A172 (cell line): Measurements from ENCODE around the gene GPBP1. TPM values are rescaled to one million over a fixed set of nuclear protein-coding genes. Genes with fewer than 3 reads are reported as not detected.
"Not testable (repeated sequence)": the region's sequence is repeated elsewhere in the genome, so short reads cannot be mapped to it uniquely, and the experiment has no call there.

Experiments
- DNase-seq: peaks from one replicate; pipeline ENCODE4 v3.0.0-alpha.2; 2015; ENCODE audit warnings: low spot score
- total RNA-seq: library from RNA; depleted of rRNA; stranded (reverse); fragments of >200 nt; shearing (Covaris generic); gene quantifications from 2 replicates; pipeline ENCODE4 v1.2.3, GENCODE V29; 2014

The GPBP1 gene
- total RNA-seq, 1 experiment from 2014 or later: 117 TPM

DNA sequence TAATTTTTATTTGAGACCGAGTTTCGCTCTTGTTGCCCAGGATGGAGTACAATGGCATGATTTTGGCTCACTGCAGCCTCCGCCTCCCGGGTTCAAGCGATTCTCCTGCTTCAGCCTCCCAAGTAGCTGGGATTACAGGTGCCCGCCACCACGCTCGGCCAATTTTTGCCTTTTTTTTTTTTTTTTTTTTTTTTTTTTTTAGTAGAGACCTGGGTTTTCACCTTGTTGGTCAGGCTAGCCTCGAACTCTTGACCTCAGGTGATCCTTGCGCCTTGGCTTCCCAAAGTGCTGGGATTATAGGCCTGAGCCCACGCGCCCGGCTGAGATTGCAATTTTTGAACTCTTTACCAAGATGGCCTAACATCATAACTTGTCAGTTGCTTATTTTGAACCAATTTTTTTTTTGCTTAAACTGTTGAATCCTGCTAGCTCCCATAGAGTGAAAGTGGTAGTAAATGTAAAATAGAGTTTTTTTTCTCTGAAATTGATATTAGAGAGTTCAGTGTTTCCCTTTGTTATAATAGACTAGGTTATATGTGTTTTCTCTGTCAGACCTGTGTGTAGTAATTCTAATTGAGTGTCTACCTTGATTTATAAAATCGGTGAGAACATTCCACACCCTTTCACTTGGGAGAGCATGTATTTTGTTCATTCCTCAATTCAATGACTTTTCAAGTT, 3.8 kb downstream of the GPBP1 start:
- no peak for DNase-seq

DNA sequence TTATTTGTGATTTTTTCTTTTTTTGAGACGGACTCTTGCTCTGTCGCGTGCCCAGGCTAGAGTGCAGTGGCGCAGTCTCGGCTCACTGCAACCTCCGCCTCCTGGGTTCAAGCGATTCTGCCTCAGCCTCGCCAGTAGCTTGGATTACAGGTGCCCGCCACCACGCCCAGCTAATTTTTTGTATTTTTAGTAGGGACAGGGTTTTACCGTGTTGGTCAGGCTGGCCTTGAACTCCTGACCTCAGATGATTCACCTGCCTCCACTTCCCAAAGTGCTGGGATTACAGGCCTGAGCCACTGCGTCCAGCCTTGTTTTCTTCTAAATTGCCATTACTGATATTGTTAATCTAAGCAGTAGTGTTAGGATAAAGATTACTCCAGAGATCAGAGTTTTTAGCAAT, 4.4 kb downstream of the GPBP1 start:
- not testable (repeated sequence) for DNase-seq

DNA sequence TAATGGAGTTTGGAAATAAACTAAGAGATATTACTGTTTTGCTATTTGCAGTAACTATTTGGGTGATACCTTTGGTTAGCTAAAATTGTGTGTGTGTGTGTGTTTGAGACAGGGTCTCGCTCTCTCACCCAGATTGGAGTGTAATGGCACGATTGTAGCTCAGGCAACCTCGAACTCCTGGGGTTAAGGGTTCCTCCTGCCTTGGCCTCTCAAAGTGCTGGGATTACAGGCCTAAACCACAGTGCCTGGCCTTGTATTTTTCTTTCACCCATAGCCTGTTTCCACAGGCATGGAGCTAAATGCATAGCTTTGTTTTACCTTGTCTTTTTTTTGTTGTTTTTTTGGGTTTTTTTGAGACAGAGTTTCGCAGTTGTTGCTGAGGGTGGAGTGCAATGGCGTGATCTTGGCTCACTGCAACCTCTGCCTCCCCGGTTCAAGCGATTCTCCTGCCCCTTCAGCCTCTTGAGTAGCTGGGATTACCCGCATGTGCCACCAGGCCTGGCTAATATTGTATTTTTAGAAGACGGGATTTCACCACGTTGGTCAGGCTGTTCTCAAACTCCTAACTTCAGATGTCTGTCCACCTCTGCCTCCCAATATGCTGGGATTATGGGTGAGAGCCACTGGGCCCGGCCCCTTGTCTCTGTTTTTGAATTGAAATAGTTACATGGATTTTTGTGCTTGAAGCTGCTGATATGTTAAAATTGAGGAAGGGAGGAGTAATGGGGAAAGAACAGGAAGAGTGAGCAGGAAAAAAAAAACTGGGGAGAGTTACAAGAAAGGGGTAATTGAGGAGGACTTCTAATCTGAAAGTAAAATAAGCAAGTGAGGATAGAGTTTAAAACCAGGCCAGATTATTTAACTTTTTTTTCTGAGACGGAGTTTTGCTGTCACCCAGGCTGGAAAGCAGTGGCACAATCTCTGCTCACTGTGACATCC, 5.7 kb downstream of the GPBP1 start:
- no peak for DNase-seq

DNA sequence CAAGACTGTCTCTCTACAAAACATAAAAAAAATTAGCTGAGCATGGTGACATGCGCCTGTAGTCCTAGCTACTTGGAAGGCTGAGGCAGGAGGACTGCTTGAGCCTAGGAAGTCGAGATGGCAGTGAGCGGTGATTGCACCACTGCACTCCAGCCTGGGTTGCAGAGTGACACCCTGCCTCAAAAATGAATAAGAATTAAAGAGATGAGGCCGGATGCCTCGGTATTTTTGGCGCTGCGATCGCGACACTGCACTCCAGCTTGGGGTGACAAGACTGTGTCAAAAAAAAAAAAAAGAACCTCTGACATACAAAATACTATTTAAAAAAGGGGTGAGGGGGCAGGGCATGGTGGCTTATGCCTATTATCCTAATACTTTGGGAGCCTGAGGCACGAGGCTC, 7.3 kb downstream of the GPBP1 start:
- DNase-seq: no peak

DNA sequence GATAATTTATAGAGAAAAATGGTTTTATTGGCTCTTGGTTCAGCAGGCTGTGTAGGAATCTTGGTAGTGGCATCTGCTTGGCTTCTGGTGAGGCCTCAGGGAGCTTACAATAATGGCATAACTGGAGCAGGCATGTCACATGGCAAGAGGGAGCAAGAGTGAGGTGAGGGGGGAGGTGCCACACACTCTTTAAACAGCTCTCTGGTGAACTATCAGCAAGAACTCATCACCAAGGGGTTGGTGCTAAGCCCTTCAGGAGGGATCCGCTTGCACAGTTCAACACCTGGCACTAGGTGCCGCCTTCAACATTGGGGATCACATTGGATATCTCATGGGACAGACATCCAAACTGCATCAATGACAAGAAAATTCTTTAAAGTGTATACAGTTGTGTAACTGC, 10.5 kb downstream of the GPBP1 start:
- DNase-seq: no peak

DNA sequence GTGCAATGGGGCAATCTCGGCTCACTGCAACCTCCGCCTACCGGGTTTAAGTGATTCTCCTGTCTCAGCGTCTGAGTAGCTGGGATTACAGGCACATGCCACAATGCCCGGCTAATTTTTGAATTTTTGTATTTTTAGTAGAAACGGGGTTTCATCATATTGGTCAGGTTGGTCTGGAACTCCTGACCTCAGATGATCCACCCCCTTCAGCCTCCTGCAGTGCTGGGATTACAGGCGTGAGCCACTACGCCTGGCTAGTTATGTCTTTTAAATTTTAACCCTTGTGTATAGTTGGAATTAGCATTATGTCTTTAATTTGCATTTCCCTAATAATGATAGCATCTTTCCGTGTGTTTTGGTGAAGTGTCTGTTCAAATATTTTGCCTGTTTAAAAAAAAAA, 11.5 kb downstream of the GPBP1 start:
- DNase-seq: no peak

DNA sequence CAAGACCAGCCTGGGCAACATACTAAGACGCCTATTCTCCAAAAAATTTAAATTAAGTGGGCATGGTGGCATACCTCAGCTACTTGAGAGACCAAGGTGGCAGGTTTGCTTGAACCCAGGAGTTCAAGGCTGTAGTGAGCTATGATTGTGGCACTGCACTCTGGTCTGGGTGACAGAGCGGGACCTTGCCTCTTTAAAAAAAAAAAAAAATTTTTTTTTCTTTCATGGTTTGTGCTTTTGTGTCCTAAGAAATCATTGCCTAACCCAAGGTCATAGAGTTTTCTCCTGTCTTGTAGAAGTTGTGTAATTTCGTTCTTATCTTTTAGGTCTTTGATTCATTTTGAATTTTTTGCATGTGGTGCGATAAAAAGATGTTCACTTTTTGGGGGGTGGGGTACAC, 12.3 kb downstream of the GPBP1 start:
- DNase-seq: no peak

DNA sequence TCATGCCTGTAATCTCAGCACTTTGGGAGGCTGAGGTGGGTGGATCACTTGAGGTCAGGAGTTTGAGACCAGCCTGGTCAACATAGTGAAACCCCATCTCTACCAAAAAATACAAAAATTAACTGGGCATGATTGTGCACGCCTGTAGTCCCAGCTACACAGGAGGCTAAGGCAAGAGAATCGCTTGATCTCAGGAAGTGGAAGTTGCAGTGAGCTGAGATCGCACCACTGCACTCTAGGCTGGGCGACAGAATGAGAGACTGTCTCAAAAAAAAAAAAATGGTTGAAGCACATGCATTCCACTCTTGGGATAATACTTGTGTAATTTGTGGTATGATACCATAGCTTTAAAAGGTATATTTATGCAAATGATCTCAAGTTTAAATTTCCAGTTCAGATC, 14.1 kb downstream of the GPBP1 start:
- DNase-seq: not testable (repeated sequence)

DNA sequence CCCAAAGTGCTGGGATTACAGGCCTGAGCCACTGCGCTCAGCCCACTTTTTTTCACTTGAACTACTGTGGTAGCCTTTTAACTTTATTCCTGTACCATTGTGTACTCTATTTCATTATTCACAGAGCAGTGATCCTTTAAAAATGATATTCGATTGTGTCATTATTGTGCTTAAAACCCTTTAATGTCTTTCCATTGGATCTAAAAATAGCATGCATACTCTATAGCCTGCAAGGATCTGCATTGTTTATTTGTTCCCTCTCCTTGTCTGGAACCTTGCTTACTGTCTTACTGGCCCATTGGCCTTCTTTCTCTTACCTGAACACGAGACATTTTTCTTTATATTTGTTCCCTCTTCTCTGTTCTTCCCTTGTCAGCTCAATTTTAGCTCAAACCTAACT, 15.7 kb downstream of the GPBP1 start:
- no peak for DNase-seq

DNA sequence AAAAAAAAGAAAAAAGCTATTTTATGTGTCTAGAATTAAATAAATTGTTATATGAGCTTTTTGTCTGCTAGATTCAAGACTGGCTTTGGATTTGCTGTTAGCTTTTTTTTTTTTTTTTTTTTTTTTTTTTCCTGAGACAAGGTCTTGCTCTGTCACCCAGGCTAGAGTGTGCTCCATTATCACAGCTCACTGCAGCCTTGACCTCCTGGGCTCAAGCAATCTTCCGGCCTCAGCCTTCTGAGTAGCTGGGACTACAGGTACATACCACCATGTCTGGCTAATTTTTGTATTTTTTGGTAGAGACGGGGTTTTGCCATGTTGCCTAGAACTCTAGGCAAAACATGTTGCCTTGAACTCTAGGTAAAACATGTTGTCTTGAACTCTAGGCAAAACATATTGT, 16.7 kb downstream of the GPBP1 start:
- DNase-seq: no peak

DNA sequence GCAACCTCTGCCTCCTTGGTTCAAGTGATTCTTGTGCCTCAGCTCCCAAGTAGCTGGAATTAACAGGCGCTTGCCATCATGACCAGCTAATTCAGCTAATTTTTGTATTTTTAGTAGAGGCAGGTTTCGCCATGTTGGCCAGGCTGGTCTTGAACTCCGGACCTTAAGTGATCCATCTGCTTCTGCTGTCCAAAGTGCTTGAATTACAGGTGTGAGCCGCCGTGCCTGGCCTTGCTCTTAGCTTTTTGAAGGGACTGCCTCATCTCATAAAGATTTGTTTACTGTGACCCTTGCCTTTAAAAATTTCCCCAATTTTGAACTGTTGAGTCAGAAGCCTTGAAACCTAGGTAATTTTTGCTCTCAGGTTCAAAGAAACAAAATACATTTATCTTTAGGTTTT, 17.3 kb downstream of the GPBP1 start:
- DNase-seq: no peak

DNA sequence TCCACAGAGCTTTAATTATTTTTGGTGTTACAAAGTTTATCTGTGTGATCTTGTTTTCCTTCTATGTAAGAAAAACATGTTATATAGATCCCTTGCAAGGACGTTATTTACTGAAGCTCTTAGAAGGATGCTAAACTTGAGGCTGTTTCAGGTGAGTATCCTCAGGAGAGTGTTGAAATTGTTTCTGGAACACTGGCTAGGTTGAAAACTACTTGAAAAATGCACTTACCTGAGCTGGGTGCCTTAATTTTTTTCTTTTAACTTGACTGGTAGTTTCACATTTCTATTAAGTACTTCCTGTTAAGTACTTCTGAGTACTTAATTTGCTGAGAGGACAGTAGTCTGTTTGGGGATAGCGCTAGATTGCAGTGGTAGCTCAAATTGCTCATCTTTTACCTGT, 18.1 kb downstream of the GPBP1 start:
- no peak for DNase-seq

DNA sequence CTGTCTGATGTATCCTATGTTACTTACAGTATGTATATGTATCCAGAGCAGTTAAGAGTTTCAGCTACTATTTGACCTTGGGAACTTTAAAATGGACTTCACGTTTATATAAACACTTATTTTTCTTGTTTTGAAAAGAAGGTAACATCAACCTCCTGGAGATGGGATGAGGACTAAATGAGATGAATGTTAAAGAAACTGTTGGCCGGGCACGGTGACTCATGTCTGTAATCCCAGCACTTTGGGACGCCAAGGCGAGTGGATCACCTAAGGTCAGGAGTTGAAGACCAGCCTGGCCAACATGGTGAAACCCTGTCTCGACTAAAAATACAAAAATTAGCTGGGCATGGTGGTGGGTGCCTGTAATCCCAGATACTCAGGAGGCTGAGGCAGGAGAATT, 19.0 kb downstream of the GPBP1 start:
- DNase-seq: not testable (repeated sequence)

DNA sequence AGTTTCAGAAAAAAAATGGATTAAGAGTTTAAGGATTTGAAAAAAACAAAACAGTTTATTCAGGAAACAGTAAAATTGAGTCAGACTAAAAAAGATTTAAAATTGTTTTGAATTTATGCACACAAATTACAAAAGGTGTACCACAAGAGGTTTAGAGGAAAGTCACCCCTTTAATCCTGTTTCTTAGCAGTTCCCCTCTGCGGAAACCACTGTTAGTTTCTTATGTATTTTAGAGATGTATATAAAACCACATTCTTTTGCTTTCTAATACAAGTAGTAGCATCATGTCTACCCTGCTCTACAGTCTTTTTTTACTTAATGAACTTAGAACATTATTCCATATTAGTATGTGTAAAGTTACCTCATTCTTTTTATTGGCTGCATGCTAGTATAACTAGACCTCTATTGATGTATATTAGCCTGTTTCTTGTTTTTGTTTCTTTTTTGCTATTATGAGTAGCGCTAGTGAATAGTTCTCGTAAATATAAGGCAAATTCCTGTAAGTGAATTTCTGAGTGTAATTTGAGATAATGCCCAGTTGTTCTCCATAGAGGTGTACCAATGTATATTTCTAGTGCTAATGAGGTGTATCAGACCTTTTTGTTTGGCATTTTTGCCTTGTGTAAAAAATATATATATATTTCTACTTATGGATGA, 20.0 kb downstream of the GPBP1 start:
- DNase-seq: no peak

DNA sequence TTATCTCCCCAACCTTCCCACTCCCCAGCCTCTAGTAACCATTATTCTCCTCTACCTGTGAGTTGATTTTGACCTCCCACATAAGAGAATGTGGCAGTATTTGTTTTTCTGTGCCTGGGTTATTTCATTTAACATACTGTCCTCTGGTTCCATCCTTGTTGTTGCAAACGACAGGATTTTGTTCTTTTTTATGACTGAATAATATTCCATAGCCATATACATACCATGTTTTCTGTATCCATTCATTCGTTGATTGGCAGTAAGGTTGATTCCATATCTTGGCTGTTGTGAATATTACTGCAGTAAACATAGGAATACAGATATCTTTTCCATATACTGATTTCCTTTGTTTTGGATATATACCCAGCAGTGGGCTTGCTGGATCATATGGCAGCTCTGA, 20.8 kb downstream of the GPBP1 start:
- no peak for DNase-seq

DNA sequence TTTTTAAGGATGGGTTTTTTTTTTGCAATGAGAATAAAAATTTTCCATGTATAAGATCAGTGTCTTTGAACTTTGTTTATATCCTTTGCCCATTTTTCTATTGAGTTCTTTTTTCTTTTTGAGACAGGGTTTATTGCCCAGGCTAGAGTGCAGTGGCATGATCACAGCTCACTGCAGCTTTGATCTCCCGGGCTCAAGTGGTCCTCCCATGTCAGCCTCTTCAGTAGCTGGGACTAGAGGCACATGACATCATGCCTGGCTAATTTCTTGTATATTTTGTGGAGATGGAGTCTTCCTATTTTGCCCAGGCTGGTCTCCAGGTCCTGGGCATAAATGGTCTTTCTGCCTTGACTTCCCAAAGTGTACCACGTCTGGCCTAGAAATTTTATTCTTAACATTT, 21.2 kb downstream of the GPBP1 start:
- no peak for DNase-seq

DNA sequence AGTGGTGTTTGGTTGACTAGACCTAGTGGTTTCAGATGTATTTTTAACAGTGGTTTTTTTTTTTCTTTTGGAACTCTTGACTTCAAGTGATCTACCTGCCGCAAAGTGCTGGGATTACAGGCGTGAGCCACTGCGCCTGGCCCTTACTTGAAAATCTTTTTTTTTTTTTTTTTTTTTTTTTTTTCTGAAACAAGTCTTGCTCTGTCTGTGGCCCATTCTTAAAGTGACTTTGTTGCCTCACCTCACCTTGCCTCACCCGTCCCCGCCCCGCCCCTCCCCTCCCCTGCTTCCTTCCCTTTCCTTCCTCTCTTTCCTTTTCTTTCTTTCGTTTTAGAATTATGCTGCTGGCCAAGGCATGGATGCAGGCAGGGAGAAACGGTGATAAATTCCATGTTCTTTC, 26.0 kb downstream of the GPBP1 start:
- no peak for DNase-seq

DNA sequence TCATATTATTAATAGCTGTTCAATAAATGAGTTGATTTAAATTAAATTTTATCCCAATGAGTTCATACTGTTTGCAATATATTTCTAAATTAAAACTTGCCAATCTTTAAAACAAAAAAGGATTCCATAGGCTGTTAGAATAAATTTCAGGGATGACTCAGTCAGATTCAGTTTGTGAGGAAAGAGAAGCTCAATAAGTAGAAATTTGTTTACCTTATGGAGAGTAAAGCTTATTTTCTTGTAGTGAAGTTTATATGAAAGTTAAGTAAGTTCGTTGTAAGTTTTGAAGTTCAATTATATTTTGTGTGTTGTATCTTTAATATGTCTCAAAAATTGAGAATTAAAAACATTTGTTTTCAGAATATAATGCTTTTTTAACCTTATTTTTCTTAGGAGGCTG, 29.0 kb downstream of the GPBP1 start:
- DNase-seq: no peak

DNA sequence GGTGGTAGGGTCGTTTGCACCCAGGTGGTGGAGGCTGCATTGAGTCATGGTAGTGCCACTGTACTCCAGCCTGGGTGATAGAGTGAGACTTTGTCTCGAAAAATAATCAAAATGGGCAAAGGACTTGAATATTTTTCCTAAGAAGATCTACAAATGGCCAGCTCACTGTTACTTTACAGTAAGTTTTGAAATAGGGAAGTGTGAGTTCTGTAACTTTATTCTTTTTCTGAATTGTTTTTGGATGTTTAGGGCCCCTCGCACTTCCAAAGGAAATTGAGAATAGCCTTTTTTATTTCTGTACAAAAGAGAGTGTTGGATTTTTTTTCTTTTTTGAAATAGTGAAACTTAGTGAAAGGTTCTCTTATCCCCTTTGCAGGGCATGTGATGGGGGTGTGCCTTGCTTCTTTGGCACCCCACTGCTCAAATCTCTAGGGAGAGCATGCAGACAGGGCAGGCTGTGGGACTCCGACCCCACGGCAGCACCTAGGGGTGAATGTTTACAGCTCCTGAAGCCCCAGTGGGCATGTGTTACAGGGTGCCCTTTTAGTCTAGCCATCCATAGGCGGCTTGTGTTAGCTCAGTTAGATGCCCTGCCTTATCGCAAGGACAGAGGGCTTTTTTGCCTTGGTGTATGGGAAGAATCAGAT, 33.3 kb downstream of the GPBP1 start:
- DNase-seq: no peak

DNA sequence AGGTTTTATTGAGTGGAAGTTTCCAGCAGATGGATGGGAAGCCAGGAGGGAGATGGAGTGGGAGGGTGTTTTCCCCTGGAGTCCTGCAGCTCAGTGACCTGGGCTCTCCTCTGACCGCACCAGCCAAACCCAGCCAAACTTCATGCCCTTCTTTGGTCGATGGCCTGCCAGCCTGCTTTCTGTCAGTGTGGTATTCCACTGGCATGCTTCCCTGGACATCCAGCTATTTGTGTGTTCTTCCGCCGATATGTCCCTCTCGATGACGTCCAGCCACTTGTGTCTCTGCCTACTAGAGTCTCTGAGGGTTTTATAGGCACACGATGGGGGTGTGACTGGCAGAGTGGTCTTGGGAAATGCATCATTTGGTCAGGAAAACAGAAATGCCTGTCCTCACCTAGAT, 33.8 kb downstream of the GPBP1 start:
- DNase-seq: no peak

DNA sequence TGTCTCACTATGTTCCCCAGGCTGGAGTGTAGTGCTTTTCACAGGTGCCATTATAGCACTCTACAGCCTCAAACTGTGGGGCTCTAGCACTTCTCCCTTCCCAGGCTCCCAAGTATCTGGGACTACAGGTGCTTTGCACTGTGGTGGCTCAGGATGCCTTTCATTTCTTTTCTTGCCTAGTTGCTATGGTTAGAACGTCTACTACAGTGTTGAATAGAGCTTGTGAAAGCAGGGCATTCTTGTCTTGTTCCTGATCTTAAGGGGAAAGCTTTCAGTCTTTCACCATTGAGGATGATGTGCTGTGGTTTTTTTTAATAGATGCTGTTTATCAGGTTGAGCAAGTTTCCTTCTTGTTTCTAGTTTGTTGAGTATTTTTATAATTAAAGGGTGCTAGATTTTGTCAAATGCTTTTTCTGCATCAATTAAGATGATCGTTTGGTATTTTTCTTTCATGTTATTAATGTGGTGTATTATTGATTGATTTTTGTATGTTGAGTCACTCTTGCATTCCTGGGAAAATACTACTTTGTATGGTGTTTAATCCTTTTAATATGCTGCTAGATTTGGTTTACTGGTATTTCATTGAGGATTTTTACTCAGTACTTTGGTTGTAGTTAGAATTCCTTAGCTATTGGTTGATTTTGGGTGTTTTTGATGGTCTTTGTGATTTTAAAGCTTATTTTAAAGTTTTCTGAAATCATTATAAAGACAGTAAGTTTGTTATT, 35.6 kb downstream of the GPBP1 start:
- DNase-seq: no peak

DNA sequence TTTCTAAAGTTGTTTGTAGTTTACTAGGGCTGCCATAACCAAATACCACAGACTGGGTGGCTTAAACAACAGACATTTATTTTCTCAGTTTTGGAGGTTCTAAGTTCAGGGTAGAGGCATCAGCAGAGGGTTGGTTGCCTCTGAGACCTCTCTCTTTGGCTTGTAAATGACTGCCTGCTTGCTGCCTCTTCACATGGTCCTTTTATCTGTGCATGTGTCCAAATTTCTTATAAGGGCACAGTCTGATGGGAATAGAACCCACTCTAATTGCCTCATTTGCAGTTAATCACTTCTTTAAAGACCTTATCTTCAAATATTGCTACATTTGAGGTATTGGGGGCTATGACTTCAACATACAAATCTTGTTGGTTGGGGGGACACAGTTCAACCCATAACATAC, 36.8 kb downstream of the GPBP1 start:
- no peak for DNase-seq
